ENCODE data around the gene TLE3. TPM values are rescaled to one million over a fixed set of nuclear protein-coding genes. Genes with fewer than 3 reads are reported as not detected.

TLE3 gene
- total and polyA plus RNA-seq, 2 of the 4 experiments (the other 2 are of a cell fraction): 6.5 to 16.3 TPM

DNA sequence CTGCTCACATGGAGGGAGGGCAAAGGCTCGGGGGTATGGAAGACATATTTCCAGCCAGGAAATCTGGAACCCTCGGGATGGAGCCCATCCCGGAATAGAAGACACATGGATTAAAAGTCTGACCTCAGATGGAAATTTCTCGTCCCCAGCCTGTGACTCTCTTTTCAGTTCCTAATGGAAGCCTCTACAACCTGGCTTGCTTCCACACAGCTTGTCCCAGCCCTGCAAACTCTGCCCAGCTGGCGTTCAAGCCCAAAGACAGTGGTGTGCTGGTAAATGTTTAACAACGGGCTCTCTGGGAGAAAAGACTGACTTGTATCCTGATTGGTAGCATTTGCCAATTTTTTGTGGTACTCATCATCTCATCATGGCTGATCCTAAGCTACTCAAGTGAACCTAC is 35.6 kb upstream of the TLE3 start:
- in situ Hi-C loops (cut with MboI; ENCODE audit: low sequenced_read_pairs) (no loop called here), intact Hi-C loops (cut with micrococcal nuclease) (no loop called here), dilution Hi-C loops (cut with HindIII; ENCODE audit: low sequenced_read_pairs, unreplicated experiment) (no loop called here)
- Histone ChIP-seq H4K20me1 (ENCODE audit: insufficient read depth, low read length) (no peaks in the 10 kb centered on the region), H3K4me2 (ENCODE audit: low read depth, low read length) (no peak overlapping the region), H3K27me3 (ENCODE audit: control insufficient read depth, insufficient read depth, low read length) (peaks cover 67% of the 10 kb centered on the region), H2BK5ac (ENCODE audit: low read depth, low read length, poor library complexity, severe bottlenecking) (no peak overlapping the region), H3K4me1 (ENCODE audit: control insufficient read depth, insufficient read depth, low read length) (no peaks in the 10 kb centered on the region), H3K56ac (ENCODE audit: extremely low read depth, insufficient read depth, low read length) (no peak overlapping the region), H2BK120ac (ENCODE audit: low read depth, low read length) (no peak overlapping the region), H3K79me1 (ENCODE audit: low read depth in 1 of 2, low read length in 2 of 2) (no peaks in the 10 kb centered on the region), H3K4me3 (ENCODE audit: insufficient read depth, low read depth, low read length) (no peak overlapping the region), H3K23ac (ENCODE audit: low read depth, low read length) (no peak overlapping the region), H2BK15ac (ENCODE audit: low read depth, low read length) (no peak overlapping the region), H3K9ac (ENCODE audit: low read depth, low read length) (no peak overlapping the region), H3K4ac (ENCODE audit: low read depth, low read length) (no peak overlapping the region), H4K91ac (ENCODE audit: insufficient read depth, low read depth, low read length) (no peak overlapping the region), H2BK20ac (ENCODE audit: low read depth, low read length) (no peak overlapping the region), H2AK9ac (replicated peaks; ENCODE audit: low read depth, low read length, poor library complexity) (no peak overlapping the region), H3K18ac (ENCODE audit: low read depth, low read length) (no peak overlapping the region), H4K8ac (ENCODE audit: low read depth in 2 of 2, low read length in 2 of 2) (no peak overlapping the region), H2AK5ac (ENCODE audit: low read depth, low read length) (no peak overlapping the region), H3K9me3 (ENCODE audit: control insufficient read depth, insufficient read depth, low read length) (peaks cover 3% of the 10 kb centered on the region), H4K5ac (ENCODE audit: low read depth, low read length) (no peak overlapping the region), H3K9me1 (ENCODE audit: insufficient read depth, low read length) (no peaks in the 10 kb centered on the region), H3K36me3 (ENCODE audit: control insufficient read depth, insufficient read depth, low read length) (no peaks in the 10 kb centered on the region), H2AFZ (replicated peaks; ENCODE audit: low read length, poor library complexity) (no peak overlapping the region), H3K27ac (ENCODE audit: insufficient read depth, low read length) (no peak overlapping the region), H3K14ac (replicated peaks; ENCODE audit: low read depth, low read length) (no peak overlapping the region)
- ChIA-PET CTCF (no interaction called here), POLR2A (ENCODE audit: unreplicated experiment) (no interaction called here)
- BruUV-seq (replicated peaks): no TSS peak
- no peak for DNase-seq
- no CpG with 5 or more reads among the region's 6 CpGs for WGBS, 2 experiments (ENCODE audit: extremely low coverage in 2 of 2, insufficient read length in 1 of 2)
- no peak for ATAC-seq (ENCODE audit: low read depth)
- TF ChIP-seq NFE2L2 (IDR thresholded peaks at IDR 0.05; ENCODE audit: low read depth, low read length) (no peak), SMC3 (IDR thresholded peaks at IDR 0.05; ENCODE audit: low read depth, low read length) (no peak), CEBPB (IDR thresholded peaks at IDR 0.05; ENCODE audit: low read depth, low read length) (no peak), MXI1 (IDR thresholded peaks at IDR 0.05; ENCODE audit: borderline replicate concordance, low read depth, low read length) (no peak), MAFK (IDR thresholded peaks at IDR 0.05; ENCODE audit: low read depth, low read length) (no peak)
- TF ChIP-seq, protein P1, sequence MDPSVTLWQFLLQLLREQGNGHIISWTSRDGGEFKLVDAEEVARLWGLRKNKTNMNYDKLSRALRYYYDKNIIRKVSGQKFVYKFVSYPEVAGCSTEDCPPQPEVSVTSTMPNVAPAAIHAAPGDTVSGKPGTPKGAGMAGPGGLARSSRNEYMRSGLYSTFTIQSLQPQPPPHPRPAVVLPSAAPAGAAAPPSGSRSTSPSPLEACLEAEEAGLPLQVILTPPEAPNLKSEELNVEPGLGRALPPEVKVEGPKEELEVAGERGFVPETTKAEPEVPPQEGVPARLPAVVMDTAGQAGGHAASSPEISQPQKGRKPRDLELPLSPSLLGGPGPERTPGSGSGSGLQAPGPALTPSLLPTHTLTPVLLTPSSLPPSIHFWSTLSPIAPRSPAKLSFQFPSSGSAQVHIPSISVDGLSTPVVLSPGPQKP (IDR thresholded peaks at IDR 0.05; ENCODE audit: borderline replicate concordance, low read depth, low read length): no peak
